GM12892 (cell line): Measurements from ENCODE around the gene PIM1.
"Not testable (repeated sequence)": the region's sequence is repeated elsewhere in the genome, so short reads cannot be mapped to it uniquely, and the experiment has no call there.

ENCODE experiments used
- DNase-seq: peaks from one replicate; pipeline ENCODE4 v3.0.0; 2011; ENCODE audit not compliant: insufficient read length
- FAIRE-seq: peaks from 2 replicates; lab custom pipeline; 2011; peaks lifted over from hg19 to GRCh38; lab: Jason Lieb, UNC
- POLR2A ChIP-seq: IDR thresholded peaks from 2 replicates; pipeline ENCODE4 v1.6.1; 2011; ENCODE audit warnings: low read depth, low read length, control low read depth
- POLR2AphosphoS5 ChIP-seq: IDR thresholded peaks from 2 replicates; pipeline ENCODE4 v1.6.1; 2011; ENCODE audit warnings: low read depth, low read length, control low read depth
- TAF1 ChIP-seq: IDR thresholded peaks from 2 replicates; pipeline ENCODE4 v1.6.1; 2011; ENCODE audit warnings: low read depth, mild to moderate bottlenecking, control low read depth, low read length, borderline replicate concordance

The PIM1 gene

GRCh38 chr6:37174515-37175331 is 4.8 kb downstream of the PIM1 start:
- TF ChIP-seq POLR2A (no peak), POLR2AphosphoS5 (no peak), TAF1 (no peak)
- no peak for DNase-seq
- FAIRE-seq, result no peak

DNA sequence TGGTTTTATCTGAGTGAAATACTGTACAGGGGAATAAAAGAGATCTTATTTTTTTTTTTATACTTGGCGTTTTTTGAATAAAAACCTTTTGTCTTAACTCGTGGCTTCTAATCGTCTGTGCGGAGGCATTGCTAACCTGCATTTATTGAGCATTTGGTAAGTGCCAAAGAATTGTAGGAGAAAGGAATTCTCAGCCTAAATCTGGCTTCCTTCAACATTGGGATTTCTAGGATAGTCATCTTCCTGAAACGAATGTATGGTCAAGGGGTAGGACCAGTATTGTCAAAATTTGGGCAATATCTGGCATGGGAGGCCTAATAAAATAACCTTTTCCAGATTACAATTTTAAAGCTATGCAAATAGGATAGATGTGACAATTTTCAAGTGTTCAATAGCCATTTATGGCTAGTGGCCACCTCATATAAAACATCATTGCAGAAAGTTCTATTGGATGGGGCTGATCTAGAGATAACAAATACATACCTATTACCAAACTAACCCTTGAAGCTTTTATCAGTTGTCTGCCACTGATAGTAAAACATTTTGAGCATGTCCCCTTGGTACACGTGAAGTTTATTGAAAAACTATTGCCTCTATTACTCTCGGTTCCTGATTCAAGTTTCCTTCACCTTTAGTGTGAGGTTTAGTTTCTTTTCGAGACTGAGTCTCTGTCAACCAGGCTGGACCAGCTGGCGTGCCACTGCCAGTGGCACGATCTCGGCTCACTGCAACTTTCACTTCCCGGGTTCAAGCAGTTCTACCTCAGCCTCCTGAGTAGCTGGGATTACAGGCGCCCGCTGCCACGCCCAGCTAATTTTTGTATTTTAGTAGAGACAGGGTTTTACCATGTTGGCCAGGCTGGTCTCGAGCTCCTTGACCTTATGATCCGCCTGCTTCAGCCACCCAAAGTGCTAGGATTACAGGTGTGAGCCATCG is 5.6 kb downstream of the PIM1 start:
- TF ChIP-seq POLR2AphosphoS5 (no peak), TAF1 (no peak), POLR2A (no peak)
- no peak for FAIRE-seq
- DNase-seq, result peak; percentile 31

DNA sequence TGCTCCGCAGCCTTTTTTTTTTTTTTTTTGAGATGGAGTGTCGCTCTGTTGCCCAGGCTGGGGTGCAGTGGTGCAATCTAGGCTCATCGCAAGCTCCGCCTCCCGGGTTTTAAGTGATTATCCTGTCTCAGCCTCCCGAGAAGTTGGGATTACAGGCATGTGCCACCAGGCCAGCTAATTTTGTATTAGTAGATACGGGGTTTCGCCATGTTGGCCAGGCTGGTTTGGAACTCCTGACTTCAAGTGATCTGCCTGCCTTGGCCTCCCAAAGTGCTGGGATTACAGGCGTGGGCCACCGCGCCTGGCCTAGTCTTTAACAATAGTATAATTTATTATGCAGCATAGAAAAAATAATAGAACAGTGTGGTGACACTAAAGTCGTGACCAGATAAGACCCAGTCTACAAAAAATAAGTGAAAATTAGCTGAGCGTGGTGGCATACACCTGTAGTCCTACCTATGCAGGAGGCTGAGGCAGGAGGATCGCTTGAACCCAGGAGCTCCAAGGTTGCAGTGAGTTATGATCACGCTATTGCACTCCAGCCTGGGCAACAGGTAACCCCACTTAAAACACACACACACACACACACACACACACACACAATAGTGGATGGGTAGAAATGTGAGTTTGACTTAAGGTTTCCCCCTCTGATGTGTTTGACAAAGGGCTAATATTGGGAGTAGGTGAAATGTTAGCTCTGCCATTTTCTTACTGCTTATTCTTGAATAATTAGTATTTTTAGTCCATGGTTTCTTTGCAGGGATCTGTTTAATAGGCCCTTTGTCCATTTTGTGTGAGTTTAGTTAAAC is 6.5 kb downstream of the PIM1 start:
- FAIRE-seq (no peak), DNase-seq (no peak)
- TF ChIP-seq POLR2A (no peak), TAF1 (no peak), POLR2AphosphoS5 (no peak)

GRCh38 chr6:37177077-37177934 is 7.4 kb downstream of the PIM1 start:
- FAIRE-seq (no peak), DNase-seq (no peak)

DNA sequence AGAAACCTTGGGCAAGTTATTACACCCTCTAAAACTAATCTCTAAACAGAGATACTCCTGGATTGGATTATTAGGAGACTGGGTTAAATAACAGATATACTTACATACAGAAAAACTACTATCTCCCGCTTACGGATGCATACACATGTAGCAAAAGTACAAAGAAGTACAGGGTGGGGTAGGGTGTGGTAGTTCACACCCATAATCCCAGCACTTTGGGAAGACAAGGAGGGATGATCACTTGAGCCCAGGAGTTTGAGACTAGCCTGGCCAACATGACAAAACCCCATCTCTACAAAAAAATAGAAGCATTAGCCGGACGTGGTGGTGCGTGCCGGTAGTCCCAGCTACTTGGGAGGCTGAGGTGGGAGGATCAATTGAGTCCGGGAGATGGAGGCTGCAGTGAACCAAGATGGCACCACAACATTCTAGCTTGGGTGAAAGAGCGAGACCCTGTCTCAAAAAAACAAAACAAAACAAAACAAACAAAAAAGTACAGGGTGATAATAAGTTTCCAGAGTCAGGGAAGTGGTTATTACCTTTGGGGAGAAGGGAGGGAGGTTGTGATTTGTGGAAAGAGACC is 8.1 kb downstream of the PIM1 start:
- TF ChIP-seq POLR2AphosphoS5 (no peak), POLR2A (no peak), TAF1 (no peak)
- DNase-seq (no peak), FAIRE-seq (no peak)

More at GRCh38 chr6:37177077-37177934, 7.4 kb downstream of the PIM1 start:
- no peak for TF ChIP-seq POLR2AphosphoS5
- no peak for TF ChIP-seq POLR2A
- TF ChIP-seq TAF1, result no peak

- DNase-seq, result no peak
- no peak for TF ChIP-seq POLR2AphosphoS5
- TF ChIP-seq POLR2A, result no peak
- no peak for TF ChIP-seq TAF1
- no peak for FAIRE-seq
Observed at GRCh38 chr6:37180075-37180474, 10.1 kb downstream of the PIM1 start.

DNA sequence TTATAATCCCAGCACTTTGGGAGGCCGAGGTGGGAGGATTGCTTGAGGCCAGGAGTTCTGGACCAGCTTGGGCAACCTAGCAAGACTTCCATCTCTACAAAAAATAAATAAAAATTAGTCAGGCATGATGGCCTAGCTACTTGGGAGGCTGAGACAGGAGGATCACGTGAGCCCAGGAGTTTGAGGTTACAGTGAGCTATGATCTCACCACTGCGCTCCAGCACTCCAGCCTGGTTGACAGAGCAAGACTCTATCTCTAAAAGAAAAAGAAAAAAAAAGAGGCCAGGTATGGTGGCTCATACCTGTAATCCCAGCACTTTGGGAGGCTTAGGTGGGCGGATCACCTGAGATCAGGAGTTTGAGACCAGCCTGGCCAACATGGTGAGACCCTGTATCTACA is 10.7 kb downstream of the PIM1 start:
- not testable (repeated sequence) for FAIRE-seq, DNase-seq

GRCh38 chr6:37182736-37183590 is 13.0 kb downstream of the PIM1 start:
- FAIRE-seq (peak; percentile 70), DNase-seq (no peak)

DNA sequence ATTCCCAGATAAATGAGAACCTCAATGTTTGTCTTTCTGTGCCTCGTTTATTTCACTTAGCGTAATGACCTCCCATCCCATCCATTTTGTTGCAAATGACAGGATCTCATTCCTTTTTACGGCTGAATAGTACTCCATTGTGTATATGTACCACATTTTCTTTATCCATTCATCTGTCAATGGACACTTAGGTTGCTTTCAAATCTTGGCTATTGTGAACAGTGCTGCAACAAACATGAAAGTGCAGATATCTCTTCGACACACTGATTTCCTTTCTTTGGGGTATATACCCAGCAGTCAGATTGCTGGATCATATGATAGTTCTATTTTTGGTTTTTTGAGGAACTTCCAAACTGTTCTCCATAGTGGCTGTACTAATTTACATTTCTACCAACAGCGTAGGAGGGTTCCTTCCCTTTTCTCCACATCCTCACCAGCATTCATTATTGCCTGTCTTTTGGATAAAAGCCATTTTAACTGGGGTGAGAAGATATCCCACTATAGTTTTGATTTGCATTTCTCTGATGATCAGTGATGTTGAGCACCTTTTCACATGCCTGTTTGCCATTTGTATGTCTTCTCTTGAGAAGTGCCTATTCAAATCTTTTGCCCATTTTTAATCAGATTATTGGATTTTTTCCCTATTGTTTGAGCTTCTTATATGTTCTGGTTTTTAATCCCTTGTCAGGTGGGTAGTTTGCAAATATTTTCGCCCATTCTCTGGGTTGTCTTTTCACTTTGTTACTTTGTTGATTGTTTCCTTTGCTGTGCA is 16.2 kb downstream of the PIM1 start:
- not testable (repeated sequence) for FAIRE-seq, DNase-seq

More at GRCh38 chr6:37182736-37183590, 13.0 kb downstream of the PIM1 start:
- TF ChIP-seq POLR2A (no peak), POLR2AphosphoS5 (no peak), TAF1 (no peak)
